Stimulated activated CD8-positive, alpha-beta memory T cell treated with anti-CD3 and anti-CD28 coated beads, Interleukin-15, amount 100 ng/mL, for 1 hour (primary cell): Measurements from ENCODE around the gene HADH.

Experiments used
- DNase-seq: peaks from one replicate; pipeline ENCODE4 v3.0.0-alpha.2; 2020; ENCODE audit warnings: low read depth

Gene HADH

GRCh38 chr4:108058685-108059440 lies 69.2 kb downstream of the HADH start:
- DNase-seq: no peak

- DNase-seq: no peak
These were observed 70.5 kb downstream of the HADH start for GRCh38 chr4:108060164-108060563.

GRCh38 chr4:108060686-108061321 lies 71.1 kb downstream of the HADH start:
- DNase-seq: no peak

- no peak for DNase-seq
These were observed 78.8 kb downstream of the HADH start for GRCh38 chr4:108068442-108068841.

- DNase-seq: no peak
These were observed 81.1 kb downstream of the HADH start for GRCh38 chr4:108070775-108071174.

DNA sequence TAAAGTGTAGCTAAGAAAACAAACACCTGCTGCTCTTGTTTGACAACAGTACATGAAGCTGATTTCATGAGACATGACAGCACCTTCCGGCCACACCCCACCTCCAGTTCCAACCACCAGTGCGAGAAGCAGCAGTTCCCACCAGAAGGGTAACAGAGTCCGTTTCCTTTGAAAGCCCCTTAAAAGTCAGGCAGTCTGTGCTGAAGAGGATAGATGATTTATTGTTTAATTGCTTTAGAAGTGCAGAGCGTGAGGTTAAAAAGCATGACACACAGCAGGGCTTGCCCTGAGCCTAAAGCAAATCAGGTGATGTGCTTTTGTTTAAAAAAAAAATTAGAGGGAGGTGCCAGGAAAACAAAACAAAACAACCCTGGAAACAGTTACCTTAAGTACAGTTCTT lies 82.6 kb downstream of the HADH start:
- peak; percentile 36 for DNase-seq

GRCh38 chr4:108078024-108078733 lies 88.5 kb downstream of the HADH start:
- DNase-seq: no peak

GRCh38 chr4:108080747-108081146 lies 91.1 kb downstream of the HADH start:
- DNase-seq: no peak

GRCh38 chr4:108081256-108081655 lies 91.6 kb downstream of the HADH start:
- DNase-seq: no peak
